Astrocyte (in vitro differentiated cells and primary cell): ENCODE measurements around the gene CDH23. TPM values are rescaled to one million over a fixed set of nuclear protein-coding genes. Genes with fewer than 3 reads are reported as not detected.

ENCODE experiments used
- DNase-seq: peaks from one replicate; pipeline ENCODE4 v3.0.0-alpha.2; 2010; ENCODE audit warnings: low read depth
- FAIRE-seq: peaks from 2 replicates; lab custom pipeline; 2011; peaks lifted over from hg19 to GRCh38; lab: Jason Lieb, UNC
- H2AFZ ChIP-seq: 2 replicates; pipeline ENCODE4 v1.6.0; 2012; ENCODE audit warnings: low read depth, low read length, inconsistent platforms
- H3K27ac ChIP-seq: 2 replicates; pipeline ENCODE4 v1.5.1; 2011; ENCODE audit warnings: low read depth, low read length, inconsistent platforms
- H3K27me3 ChIP-seq: 2 replicates; pipeline ENCODE4 v1.6.0; 2011; ENCODE audit warnings: low read length, inconsistent platforms; ENCODE audit not compliant: insufficient read depth
- H3K36me3 ChIP-seq: 2 replicates; pipeline ENCODE4 v1.5.1; 2011; ENCODE audit warnings: low read length, inconsistent platforms; ENCODE audit not compliant: insufficient read depth
- H3K4me1 ChIP-seq: 2 replicates; pipeline ENCODE4 v1.5.1; 2011; ENCODE audit warnings: low read length, inconsistent platforms; ENCODE audit not compliant: insufficient read depth
- H3K4me2 ChIP-seq: 2 replicates; pipeline ENCODE4 v1.6.0; 2012; ENCODE audit warnings: low read length, inconsistent platforms
- H3K4me3 ChIP-seq: 2 replicates; pipeline ENCODE4 v1.5.1; 2011; ENCODE audit warnings: low read depth, mild to moderate bottlenecking, low read length, inconsistent platforms; ENCODE audit not compliant: insufficient read depth
- H3K79me2 ChIP-seq: 2 replicates; pipeline ENCODE4 v1.6.0; 2012; ENCODE audit warnings: mild to moderate bottlenecking, low read length, inconsistent platforms; ENCODE audit not compliant: insufficient read depth
- H3K9ac ChIP-seq: 2 replicates; pipeline ENCODE4 v1.6.0; 2012; ENCODE audit warnings: mild to moderate bottlenecking, low read length, inconsistent platforms
- H3K9me3 ChIP-seq: 2 replicates; pipeline ENCODE4 v1.5.1; 2012; ENCODE audit warnings: low read depth, mild to moderate bottlenecking, low read length, inconsistent platforms; ENCODE audit not compliant: insufficient read depth
- H4K20me1 ChIP-seq: 2 replicates; pipeline ENCODE4 v1.6.0; 2012; ENCODE audit warnings: low read length, inconsistent platforms; ENCODE audit not compliant: insufficient read depth
- H3K27ac Mint-ChIP-seq: one replicate; pipeline ENCODE4 v1.8.0; 2021; ENCODE audit warnings: mild to moderate bottlenecking, mixed read lengths; ENCODE audit not compliant: unreplicated experiment
- H3K27me3 Mint-ChIP-seq: one replicate; pipeline ENCODE4 v1.8.0; 2021; ENCODE audit warnings: low read depth, mixed read lengths; ENCODE audit not compliant: unreplicated experiment
- H3K36me3 Mint-ChIP-seq: one replicate; pipeline ENCODE4 v1.8.0; 2021; ENCODE audit warnings: low read depth, mixed read lengths; ENCODE audit not compliant: unreplicated experiment
- H3K4me1 Mint-ChIP-seq: one replicate; pipeline ENCODE4 v1.8.0; 2021; ENCODE audit warnings: low read depth, mixed read lengths; ENCODE audit not compliant: unreplicated experiment
- H3K4me3 Mint-ChIP-seq: one replicate; pipeline ENCODE4 v1.8.0; 2021; ENCODE audit warnings: mild to moderate bottlenecking, moderate library complexity, mixed read lengths; ENCODE audit not compliant: unreplicated experiment
- H3K9me3 Mint-ChIP-seq: one replicate; pipeline ENCODE4 v1.8.0; 2021; ENCODE audit warnings: mild to moderate bottlenecking, mixed read lengths; ENCODE audit not compliant: unreplicated experiment
- CTCF ChIP-seq: IDR thresholded peaks from 2 replicates; pipeline ENCODE4 v1.5.1; 2011; ENCODE audit warnings: low read depth, mild to moderate bottlenecking, inconsistent platforms, low read length, moderate library complexity; ENCODE audit not compliant: insufficient read depth
- EZH2 ChIP-seq: IDR thresholded peaks from 2 replicates; pipeline ENCODE4 v1.6.1; 2012; ENCODE audit warnings: mild to moderate bottlenecking, low read length, inconsistent platforms; ENCODE audit not compliant: insufficient read depth
- total RNA-seq: library from RNA; stranded (reverse); gene quantifications from 2 replicates; pipeline ENCODE4 v1.2.1, GENCODE V29; 2021

The CDH23 gene
- total RNA-seq, 1 donor from 2014 or later = not detected

GRCh38 chr10:71351628-71352319, 44.9 kb upstream of the CDH23 start:
- no peak for FAIRE-seq
- H3K4me3 Mint-ChIP-seq = no peak overlapping the region
- Histone ChIP-seq H3K27ac (no peak overlapping the region), H3K9ac (no peak overlapping the region), H3K36me3 (no peaks in the 10 kb centered on the region), H3K9me3 (no peaks in the 10 kb centered on the region), H3K4me3 (no peak overlapping the region), H4K20me1 (peaks cover 5% of the 10 kb centered on the region), H3K79me2 (no peaks in the 10 kb centered on the region), H3K27me3 (no peaks in the 10 kb centered on the region), H3K4me2 (no peak overlapping the region), H2AFZ (no peak overlapping the region), H3K4me1 (peaks cover 8% of the 10 kb centered on the region)
- no peaks in the 10 kb centered on the region for H3K9me3 Mint-ChIP-seq
- H3K27me3 Mint-ChIP-seq = peaks cover 55% of the 10 kb centered on the region
- peaks cover 10% of the 10 kb centered on the region for H3K4me1 Mint-ChIP-seq
- no peak for DNase-seq
- peaks cover 9% of the 10 kb centered on the region for H3K36me3 Mint-ChIP-seq
- H3K27ac Mint-ChIP-seq = no peak overlapping the region
- TF ChIP-seq CTCF (no peak), EZH2 (no peak)

GRCh38 chr10:71353639-71354038, 43.1 kb upstream of the CDH23 start:
- H3K27me3 Mint-ChIP-seq = peaks cover 40% of the 10 kb centered on the region
- Histone ChIP-seq H4K20me1 (peaks cover 5% of the 10 kb centered on the region), H3K27ac (no peak overlapping the region), H3K4me1 (peaks cover 8% of the 10 kb centered on the region), H3K4me2 (no peak overlapping the region), H2AFZ (no peak overlapping the region), H3K9ac (no peak overlapping the region), H3K36me3 (no peaks in the 10 kb centered on the region), H3K79me2 (no peaks in the 10 kb centered on the region), H3K27me3 (no peaks in the 10 kb centered on the region), H3K4me3 (no peak overlapping the region), H3K9me3 (no peaks in the 10 kb centered on the region)
- no peak overlapping the region for H3K27ac Mint-ChIP-seq
- FAIRE-seq = no peak
- no peaks in the 10 kb centered on the region for H3K9me3 Mint-ChIP-seq
- peaks cover 19% of the 10 kb centered on the region for H3K4me1 Mint-ChIP-seq
- TF ChIP-seq EZH2 = no peak
- TF ChIP-seq CTCF = no peak
- peaks cover 9% of the 10 kb centered on the region for H3K36me3 Mint-ChIP-seq
- H3K4me3 Mint-ChIP-seq = no peak overlapping the region
- DNase-seq = no peak

GRCh38 chr10:71354776-71355175, 41.9 kb upstream of the CDH23 start:
- TF ChIP-seq CTCF = no peak
- TF ChIP-seq EZH2 = no peak
- DNase-seq (no peak), FAIRE-seq (no peak)
- H3K4me2 ChIP-seq = no peak overlapping the region
- peaks cover 2% of the 10 kb centered on the region for H4K20me1 ChIP-seq
- no peaks in the 10 kb centered on the region for H3K27me3 ChIP-seq
- H3K9me3 Mint-ChIP-seq = no peaks in the 10 kb centered on the region
- H3K36me3 ChIP-seq = no peaks in the 10 kb centered on the region
- H3K27ac ChIP-seq = no peak overlapping the region
- no peak overlapping the region for H3K4me3 ChIP-seq
- H2AFZ ChIP-seq = no peak overlapping the region
- H3K4me3 Mint-ChIP-seq = no peak overlapping the region
- H3K79me2 ChIP-seq = no peaks in the 10 kb centered on the region
- peaks cover 10% of the 10 kb centered on the region for H3K36me3 Mint-ChIP-seq
- H3K4me1 Mint-ChIP-seq = peaks cover 19% of the 10 kb centered on the region
- no peak overlapping the region for H3K9ac ChIP-seq
- no peaks in the 10 kb centered on the region for H3K9me3 ChIP-seq
- H3K27ac Mint-ChIP-seq = peak overlapping the region; percentile 20
- peaks cover 34% of the 10 kb centered on the region for H3K27me3 Mint-ChIP-seq
- H3K4me1 ChIP-seq = peaks cover 7% of the 10 kb centered on the region
